ENCODE data around the gene PARD3B.

GRCh38 chr2:205189301-205189700 is 644.0 kb downstream of the PARD3B start:
- TF ChIP-seq CTCF (conservative IDR thresholded peaks at IDR 0.05; ENCODE audit: low read depth, low read length) (no peak), EZH2 (IDR thresholded peaks at IDR 0.05; ENCODE audit: low read length, unreplicated experiment) (no peak), EZH2phosphoT487 (IDR thresholded peaks at IDR 0.05; ENCODE audit: borderline replicate concordance, low read length) (no peak)

Data from PC-3 (cell line).